ENCODE measurements around the gene STAT4. TPM values are rescaled to one million over a fixed set of nuclear protein-coding genes. Genes with fewer than 3 reads are reported as not detected.

The STAT4 gene
- total RNA-seq, 1 experiment from 2014 or later: 0.33 TPM

DNA sequence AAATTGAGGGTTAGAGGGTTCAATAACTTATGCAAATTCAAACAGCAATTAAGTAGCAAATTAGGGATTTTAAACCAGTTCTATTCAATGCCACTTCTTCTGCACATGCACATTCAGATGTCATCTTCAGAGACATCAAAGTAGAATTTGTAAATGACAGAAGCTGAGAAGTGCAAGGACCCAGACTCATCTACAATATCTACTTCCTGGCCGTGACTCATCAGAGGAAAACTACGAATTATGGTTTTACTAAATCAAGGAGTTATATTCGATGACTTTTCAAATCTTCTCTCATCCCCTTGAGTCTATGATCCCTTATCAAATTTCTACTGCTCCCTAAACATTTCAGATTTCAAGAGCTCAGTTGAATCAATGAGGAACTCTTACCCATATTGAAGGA is 20.0 kb upstream of the STAT4 start:
- H3K23ac ChIP-seq (ENCODE audit: insufficient read length, low read depth, low read length): no peak overlapping the region
- H3K23me2 ChIP-seq (ENCODE audit: insufficient read length, low read depth, low read length, poor library complexity, severe bottlenecking): no peaks in the 10 kb centered on the region
- H4K8ac ChIP-seq (replicated peaks; ENCODE audit: insufficient read length, low read depth, low read length): no peak overlapping the region
- H3T11ph ChIP-seq (ENCODE audit: low read length): no peak overlapping the region
- no peaks in the 10 kb centered on the region for H3K27me3 Mint-ChIP-seq (ENCODE audit: low read depth)
- H3K27me3 ChIP-seq (ENCODE audit: insufficient read depth, low read length): no peaks in the 10 kb centered on the region
- no peak overlapping the region for H3K9ac ChIP-seq (ENCODE audit: extremely low read depth, insufficient read length, low read length)
- H2BK20ac ChIP-seq (ENCODE audit: low read depth, low read length, poor library complexity, severe bottlenecking): no peak overlapping the region
- no peaks in the 10 kb centered on the region for H3K79me1 ChIP-seq (ENCODE audit: insufficient read depth, low read depth, low read length, poor library complexity, severe bottlenecking)
- H3K27ac Mint-ChIP-seq: no peak overlapping the region
- H4K91ac ChIP-seq (ENCODE audit: insufficient read length, low read depth, low read length): no peak overlapping the region
- H3K79me2 ChIP-seq (ENCODE audit: insufficient read depth, low read length): no peaks in the 10 kb centered on the region
- H3K4ac ChIP-seq (ENCODE audit: low read depth, low read length): no peak overlapping the region
- H3K9me3 ChIP-seq (ENCODE audit: control insufficient read depth, low read depth, low read length): no peaks in the 10 kb centered on the region
- no peaks in the 10 kb centered on the region for H3K9me3 Mint-ChIP-seq
- H3K4me1 Mint-ChIP-seq: peaks cover 15 to 19% of the 10 kb centered on the region in 2 experiments
- H3K27ac ChIP-seq (ENCODE audit: insufficient read length, low read depth, low read length): no peak overlapping the region
- no peak for TF ChIP-seq CTCF (conservative IDR thresholded peaks at IDR 0.05)
- H3K4me1 ChIP-seq (ENCODE audit: insufficient read depth, low read length): peaks cover 5% of the 10 kb centered on the region; the same call in 1 of the 2 replicates
- no CpG with 5 or more reads among the region's 3 CpGs for WGBS (ENCODE audit: extremely low coverage, insufficient read length, low lambda C conversion rate)
- H2AK5ac ChIP-seq (ENCODE audit: insufficient read length, low read length): no peak overlapping the region
- no peak overlapping the region for H2BK5ac ChIP-seq (ENCODE audit: insufficient read length, low read length)
- no peak overlapping the region for H2BK12ac ChIP-seq (ENCODE audit: insufficient read length, low read depth, low read length)
- DNase-seq: no peak
- no peaks in the 10 kb centered on the region for H4K20me1 ChIP-seq (ENCODE audit: control insufficient read depth, insufficient read depth, insufficient read length)
- no peak overlapping the region for H3K56ac ChIP-seq (ENCODE audit: insufficient read length, low read depth, low read length)
- H3K4me2 ChIP-seq (ENCODE audit: insufficient read depth, insufficient read length, low read length): no peak overlapping the region
- H3K18ac ChIP-seq (ENCODE audit: insufficient read length, low read depth, low read length): no peak overlapping the region
- H4K5ac ChIP-seq (ENCODE audit: insufficient read length, low read depth, low read length): no peak overlapping the region
- no peak overlapping the region for H3K4me3 Mint-ChIP-seq
- no peak overlapping the region for H2BK120ac ChIP-seq (ENCODE audit: low read depth, low read length, poor library complexity, severe bottlenecking)
- no peak overlapping the region for H3K14ac ChIP-seq (ENCODE audit: insufficient read depth, low read length)
- H2AFZ ChIP-seq (ENCODE audit: low read length): no peak overlapping the region
- H3K36me3 Mint-ChIP-seq (ENCODE audit: insufficient read depth in 1 of 3, low read depth in 3 of 3): no peaks in the 10 kb centered on the region
- H2BK15ac ChIP-seq (ENCODE audit: low read depth, low read length): no peak overlapping the region
